Measurements from ENCODE around the gene PTPN22. TPM values are rescaled to one million over a fixed set of nuclear protein-coding genes. Genes with fewer than 3 reads are reported as not detected.
A peak's percentile ranks its signal among the peaks of the same experiment; 100 is the strongest.

The PTPN22 gene
- total RNA-seq, 2 experiments from 2014 or later = 62.8 to 74.6 TPM

- Mint-ChIP-seq H3K4me1 (peaks cover 66% of the 10 kb centered on the region), H3K9me3 (peaks cover 6% of the 10 kb centered on the region), H3K27ac (no peak overlapping the region), H3K36me3 (ENCODE audit: low read depth) (peaks cover 53% of the 10 kb centered on the region), H3K27me3 (no peaks in the 10 kb centered on the region), H3K4me3 (no peak overlapping the region)
- no peak for DNase-seq
- ChIA-PET POLR2A (interaction anchor here (0.6 kb wide), 1 partner anchor 12 kb away, joined by 3 read pairs; no protein-coding TSS in a partner anchor), CTCF (interaction anchor here (1.1 kb wide), 2 partner anchors 12 to 17 kb away, joined by 3 to 5 read pairs; no protein-coding TSS in a partner anchor)
Measured at GRCh38 chr1:113805256-113805531, 66.3 kb downstream of the PTPN22 start.

DNA sequence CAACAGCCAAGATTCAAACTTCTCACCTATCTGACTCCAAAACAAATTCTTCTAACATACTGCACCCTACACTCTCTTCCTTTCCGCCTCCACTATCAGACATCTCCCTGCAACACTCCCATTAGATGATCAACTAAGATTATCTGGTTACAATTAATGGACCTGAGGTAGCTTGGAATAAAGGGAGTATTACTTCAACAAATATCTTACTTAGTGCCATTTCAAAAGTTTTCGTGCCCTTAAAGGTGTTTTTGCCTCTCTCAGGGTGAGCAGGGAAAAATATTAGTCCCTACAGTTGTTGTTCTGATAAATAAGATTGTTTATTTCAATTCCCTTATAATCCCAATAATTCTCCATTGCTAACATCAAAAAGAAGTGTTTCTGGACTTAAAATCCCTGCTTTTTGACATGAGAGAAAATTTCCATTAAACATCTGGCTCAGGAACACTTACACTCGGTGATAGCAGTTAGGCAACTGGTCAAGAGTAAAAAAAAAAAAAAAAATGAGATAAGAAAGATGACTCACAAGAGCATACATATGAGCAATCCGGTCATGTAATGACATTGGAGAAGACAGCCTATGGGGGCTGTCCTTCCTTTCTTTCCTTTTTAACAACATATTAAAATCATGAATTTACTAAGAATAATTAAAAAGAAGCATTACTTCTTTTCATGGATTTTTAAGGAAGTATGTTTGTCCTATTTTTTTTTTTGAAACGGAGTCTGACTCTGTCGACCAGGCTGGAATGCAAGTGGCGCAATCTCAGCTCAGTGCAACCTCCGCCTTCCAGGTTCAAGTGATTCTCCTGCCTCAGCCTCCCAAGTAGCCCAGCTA lies 66.9 kb downstream of the PTPN22 start:
- H3K27me3 Mint-ChIP-seq = no peaks in the 10 kb centered on the region
- H3K9me3 Mint-ChIP-seq = peaks cover 6% of the 10 kb centered on the region
- ChIA-PET POLR2A (interaction anchor here (0.6 kb wide), 1 partner anchor 13 kb away, joined by 3 read pairs; no protein-coding TSS in a partner anchor), CTCF (interaction anchor here (1.1 to 1.5 kb wide), 2 partner anchors 13 to 14 kb away, joined by 3 read pairs; no protein-coding TSS in a partner anchor)
- peaks cover 50% of the 10 kb centered on the region for H3K36me3 Mint-ChIP-seq (ENCODE audit: low read depth)
- H3K4me3 Mint-ChIP-seq = no peak overlapping the region
- H3K4me1 Mint-ChIP-seq = peaks cover 62% of the 10 kb centered on the region
- H3K27ac Mint-ChIP-seq = no peak overlapping the region
- DNase-seq = no peak

DNA sequence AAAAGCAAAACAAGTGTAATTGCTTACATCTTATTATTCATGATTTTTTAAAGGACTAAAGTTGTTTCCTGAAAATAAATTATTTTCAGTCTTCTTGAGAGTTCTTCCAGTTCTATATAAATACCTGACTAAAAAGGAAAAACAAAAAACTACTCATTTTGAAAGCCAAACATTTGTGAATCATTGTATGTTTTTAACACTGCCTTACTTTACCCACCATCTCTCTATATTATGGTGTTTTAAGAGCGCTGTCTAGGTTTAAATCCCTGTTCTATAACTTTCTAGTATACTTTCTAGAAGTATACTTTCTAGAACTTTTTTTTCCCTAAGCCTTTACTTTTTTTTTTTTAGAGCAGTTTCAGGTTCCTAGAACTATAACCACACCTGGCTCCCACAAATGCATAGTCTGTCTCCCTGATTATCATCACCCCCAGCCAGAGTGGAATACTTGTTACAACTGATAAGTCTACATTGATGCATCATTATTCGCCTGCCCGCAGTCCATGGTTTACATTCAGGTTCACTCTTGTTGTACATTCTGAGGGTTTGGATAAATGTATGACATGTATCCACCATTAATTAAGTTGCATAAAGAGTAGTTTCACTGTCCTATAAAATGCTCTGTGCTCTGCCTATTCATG lies 69.0 kb downstream of the PTPN22 start:
- peaks cover 6% of the 10 kb centered on the region for H3K9me3 Mint-ChIP-seq
- POLR2A ChIA-PET = no interaction called here
- peaks cover 56% of the 10 kb centered on the region for H3K4me1 Mint-ChIP-seq
- DNase-seq = no peak
- H3K27me3 Mint-ChIP-seq = no peaks in the 10 kb centered on the region
- H3K27ac Mint-ChIP-seq = no peak overlapping the region
- peaks cover 46% of the 10 kb centered on the region for H3K36me3 Mint-ChIP-seq (ENCODE audit: low read depth)
- H3K4me3 Mint-ChIP-seq = no peak overlapping the region
- CTCF ChIA-PET = interaction anchor here (1.3 kb wide), 1 partner anchor 15 kb away, joined by 3 read pairs; no protein-coding TSS in a partner anchor

DNA sequence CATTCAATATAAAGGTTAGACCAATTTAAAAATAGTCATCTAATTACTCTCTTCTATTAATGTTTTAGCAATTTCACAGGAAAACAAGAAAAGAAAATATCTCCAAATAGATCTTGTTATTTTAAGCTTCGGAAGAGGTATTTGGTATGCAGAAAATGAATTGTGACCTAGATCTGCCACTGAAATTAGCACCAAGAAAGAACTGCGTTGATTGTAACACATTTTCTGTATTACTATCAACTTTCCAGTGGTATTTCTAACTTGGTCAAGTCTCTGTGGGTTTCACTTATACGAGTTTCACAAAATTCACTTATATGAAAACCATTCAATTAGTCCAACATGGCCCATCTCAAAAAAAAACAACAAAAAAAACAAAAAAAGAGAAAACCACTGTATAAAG lies 71.0 kb downstream of the PTPN22 start:
- CTCF ChIA-PET = interaction anchor here (0.6 kb wide), 1 partner anchor 12 kb away, joined by 3 read pairs; no protein-coding TSS in a partner anchor
- no peak overlapping the region for H3K4me3 Mint-ChIP-seq

DNA sequence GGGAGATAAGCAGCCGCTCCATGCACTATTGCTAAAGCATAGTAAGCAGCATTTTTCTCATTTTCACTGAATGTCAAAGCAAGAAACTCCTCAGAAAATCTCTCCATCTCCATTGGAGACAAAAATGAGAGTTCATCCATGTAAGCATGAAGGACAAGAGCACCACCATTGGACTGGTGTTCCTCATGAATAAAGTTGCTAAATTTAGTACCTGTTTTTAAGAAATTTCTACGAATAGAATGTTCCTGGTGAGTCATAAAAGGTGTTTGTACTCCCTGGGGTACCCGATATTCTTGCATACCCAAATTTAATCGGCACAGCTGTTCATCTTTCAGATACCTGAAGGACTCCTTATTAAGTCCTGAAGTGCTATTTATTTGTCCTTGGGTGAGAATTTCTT lies 74.0 kb downstream of the PTPN22 start:
- CTCF ChIA-PET = interaction anchor here (2.1 kb wide), 1 partner anchor 14 kb away, joined by 7 read pairs; no protein-coding TSS in a partner anchor
- DNase-seq = no peak

More for the DNA sequence above, 71.0 kb downstream of the PTPN22 start:
- Mint-ChIP-seq H3K36me3 (ENCODE audit: low read depth) (peaks cover 50% of the 10 kb centered on the region), H3K4me1 (peaks cover 47% of the 10 kb centered on the region), H3K27me3 (no peaks in the 10 kb centered on the region), H3K27ac (no peak overlapping the region), H3K9me3 (peaks cover 6% of the 10 kb centered on the region)
- POLR2A ChIA-PET = no interaction called here
- no peak for DNase-seq

DNA sequence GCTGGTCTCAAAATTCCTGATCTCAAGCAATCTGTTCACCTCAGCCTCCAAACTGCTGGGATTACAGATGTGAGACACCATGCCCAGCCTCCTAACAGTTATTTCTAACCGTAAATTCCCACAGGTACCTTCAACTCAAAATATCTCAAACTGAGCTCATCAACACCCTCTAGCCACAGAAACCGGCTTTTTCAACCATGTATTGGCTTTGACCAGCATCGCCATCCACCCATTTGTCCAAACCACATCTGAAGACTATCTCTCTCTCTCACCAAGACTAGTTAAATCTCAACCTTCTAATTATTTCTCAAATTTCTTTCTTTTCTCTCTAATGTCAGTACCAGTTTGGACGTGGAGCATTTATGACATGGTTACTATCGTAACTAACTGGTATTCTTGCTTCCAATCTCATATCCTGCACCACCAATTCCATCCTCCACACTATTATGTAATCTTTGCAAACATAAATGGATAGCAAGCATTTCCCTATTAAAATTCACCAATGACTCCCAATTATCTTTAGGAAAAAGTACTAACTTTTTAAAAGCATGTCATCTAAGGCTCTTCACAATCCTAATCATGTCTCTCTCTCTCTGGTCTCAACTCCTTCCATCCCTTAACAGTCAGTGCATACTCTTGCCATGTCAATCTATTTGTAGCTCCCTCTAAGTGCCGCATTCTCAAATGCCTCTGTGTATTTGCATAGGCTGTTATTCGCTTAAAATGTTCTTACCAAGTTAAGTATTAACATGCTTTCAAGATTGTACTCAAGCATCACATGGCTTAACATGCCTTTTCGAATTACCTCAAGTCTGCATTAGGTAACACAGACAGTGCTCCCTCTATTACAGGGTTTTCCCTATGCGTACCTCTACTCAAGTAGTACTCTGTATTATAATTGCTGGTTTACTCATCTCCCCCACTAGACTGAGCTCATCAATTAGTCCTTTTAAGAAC lies 77.4 kb downstream of the PTPN22 start:
- Mint-ChIP-seq H3K27ac (no peak overlapping the region), H3K27me3 (no peaks in the 10 kb centered on the region), H3K9me3 (peaks cover 2% of the 10 kb centered on the region), H3K36me3 (ENCODE audit: low read depth) (peaks cover 69% of the 10 kb centered on the region), H3K4me3 (no peak overlapping the region), H3K4me1 (peaks cover 39% of the 10 kb centered on the region)
- no peak for DNase-seq
- ChIA-PET CTCF (no interaction called here), POLR2A (no interaction called here)

More for the DNA sequence above, 74.0 kb downstream of the PTPN22 start:
- no peaks in the 10 kb centered on the region for H3K9me3 Mint-ChIP-seq
- no peak overlapping the region for H3K27ac Mint-ChIP-seq
- no peaks in the 10 kb centered on the region for H3K27me3 Mint-ChIP-seq
- no peak overlapping the region for H3K4me3 Mint-ChIP-seq
- H3K36me3 Mint-ChIP-seq (ENCODE audit: low read depth) = peaks cover 47% of the 10 kb centered on the region
- POLR2A ChIA-PET = no interaction called here
- H3K4me1 Mint-ChIP-seq = peaks cover 40% of the 10 kb centered on the region

DNA sequence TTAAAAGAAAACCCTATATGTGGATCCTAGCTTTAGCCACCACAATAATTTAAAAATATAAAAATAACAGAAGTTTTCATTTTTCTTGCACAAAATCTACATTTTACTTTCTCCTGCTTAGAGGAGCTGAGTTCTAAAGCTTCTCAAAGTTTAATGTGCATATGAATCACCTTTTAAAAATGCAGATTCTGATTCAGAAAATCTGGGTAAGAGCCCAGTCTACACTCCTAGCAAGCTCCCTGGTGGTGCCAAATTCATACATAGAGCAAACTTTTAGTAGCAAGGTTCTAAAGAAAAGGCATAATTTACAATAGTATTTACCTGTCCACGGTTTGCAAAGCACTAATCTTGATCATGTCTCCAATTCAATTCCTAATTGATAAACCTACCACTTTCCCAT lies 78.5 kb downstream of the PTPN22 start:
- H3K9me3 Mint-ChIP-seq = peaks cover 2% of the 10 kb centered on the region
- no peak overlapping the region for H3K4me3 Mint-ChIP-seq
- H3K27ac Mint-ChIP-seq = no peak overlapping the region
- CTCF ChIA-PET = interaction anchor here (0.9 kb wide), 1 partner anchor 155 kb away, joined by 3 read pairs; no protein-coding TSS in a partner anchor
- POLR2A ChIA-PET = no interaction called here
- no peak for DNase-seq
- H3K27me3 Mint-ChIP-seq = no peaks in the 10 kb centered on the region
- H3K4me1 Mint-ChIP-seq = peaks cover 41% of the 10 kb centered on the region
- peaks cover 76% of the 10 kb centered on the region for H3K36me3 Mint-ChIP-seq (ENCODE audit: low read depth)

DNA sequence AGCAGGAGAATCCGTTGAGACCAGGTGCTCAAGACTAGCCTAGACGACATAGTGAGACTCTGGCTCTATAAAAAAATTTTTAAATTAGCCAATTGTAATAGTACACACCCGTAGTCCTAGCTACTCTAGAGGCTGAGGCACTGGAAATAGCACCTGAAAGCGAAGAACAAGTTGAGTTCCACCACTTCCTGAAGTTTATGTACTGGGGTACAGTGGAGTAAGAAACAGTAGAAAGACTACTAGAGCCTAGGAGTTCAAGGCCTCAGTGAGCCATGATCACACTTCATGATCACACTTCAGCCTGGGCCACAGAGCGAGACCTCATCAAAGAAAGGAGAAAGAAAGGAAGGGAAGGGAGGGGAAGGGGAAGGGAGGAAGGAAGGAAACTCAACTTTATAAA lies 79.0 kb downstream of the PTPN22 start:
- H3K27ac Mint-ChIP-seq = peak overlapping the region; percentile 74
- peaks cover 2% of the 10 kb centered on the region for H3K9me3 Mint-ChIP-seq
- ChIA-PET POLR2A (no interaction called here), CTCF (interaction anchor here (0.9 kb wide), 1 partner anchor 155 kb away, joined by 3 read pairs; no protein-coding TSS in a partner anchor)
- H3K27me3 Mint-ChIP-seq = no peaks in the 10 kb centered on the region
- peaks cover 76% of the 10 kb centered on the region for H3K36me3 Mint-ChIP-seq (ENCODE audit: low read depth)
- H3K4me1 Mint-ChIP-seq = peaks cover 43% of the 10 kb centered on the region
- H3K4me3 Mint-ChIP-seq = no peak overlapping the region
- DNase-seq = peak; percentile 17

GRCh38 chr1:113788802-113789201 lies 82.7 kb downstream of the PTPN22 start:
- DNase-seq = no peak
- Mint-ChIP-seq H3K4me3 (no peak overlapping the region), H3K9me3 (peaks cover 2% of the 10 kb centered on the region), H3K27ac (no peak overlapping the region), H3K36me3 (ENCODE audit: low read depth) (peaks cover 64% of the 10 kb centered on the region), H3K27me3 (no peaks in the 10 kb centered on the region), H3K4me1 (peaks cover 55% of the 10 kb centered on the region)
- POLR2A ChIA-PET = no interaction called here
- CTCF ChIA-PET = interaction anchor here (0.8 to 2.0 kb wide), 4 partner anchors 11 to 22 kb away, joined by 3 to 5 read pairs (median 4); no protein-coding TSS in a partner anchor

GRCh38 chr1:113787663-113788062 lies 83.8 kb downstream of the PTPN22 start:
- H3K36me3 Mint-ChIP-seq (ENCODE audit: low read depth) = peaks cover 63% of the 10 kb centered on the region
- H3K27ac Mint-ChIP-seq = no peak overlapping the region
- no peaks in the 10 kb centered on the region for H3K27me3 Mint-ChIP-seq
- no peak overlapping the region for H3K4me3 Mint-ChIP-seq
- ChIA-PET POLR2A (no interaction called here), CTCF (interaction anchor here (1.4 to 2.0 kb wide), 2 partner anchors 16 to 18 kb away, joined by 3 to 5 read pairs; no protein-coding TSS in a partner anchor)
- peaks cover 2% of the 10 kb centered on the region for H3K9me3 Mint-ChIP-seq
- no peak for DNase-seq
- H3K4me1 Mint-ChIP-seq = peaks cover 48% of the 10 kb centered on the region

- ChIA-PET POLR2A (no interaction called here), CTCF (interaction anchor here (1.1 to 1.5 kb wide), 2 partner anchors 26 to 43 kb away, joined by 3 read pairs; no protein-coding TSS in a partner anchor)
- Mint-ChIP-seq H3K27me3 (no peaks in the 10 kb centered on the region), H3K9me3 (peaks cover 2% of the 10 kb centered on the region), H3K27ac (peak overlapping the region; percentile 72), H3K4me3 (no peak overlapping the region), H3K4me1 (peaks cover 40% of the 10 kb centered on the region), H3K36me3 (ENCODE audit: low read depth) (peaks cover 58% of the 10 kb centered on the region)
- no peak for DNase-seq
Measured at GRCh38 chr1:113786069-113786468, 85.4 kb downstream of the PTPN22 start.

Data from activated CD4-positive, alpha-beta T cell treated with anti-CD3 and anti-CD28 coated beads, Interleukin-2, amount 10 ng/mL, durations not matched to agents 7 days and 5 days (primary cell).